Gastrocnemius medialis (tissue), 4 donors: ENCODE measurements around the gene ZFHX2. TPM values are rescaled to one million over a fixed set of nuclear protein-coding genes. Genes with fewer than 3 reads are reported as not detected.

Experiments
- ATAC-seq, 2 donors: fragments of 150-250 bp; one replicate each; pipeline ENCODE4 v1.9.1; 2016
- DNase-seq, 2 donors: peaks; one replicate each; pipeline ENCODE4 v3.0.0-alpha.2; 2019
- H3K27ac ChIP-seq, 4 donors: fragments of 200-600 bp; sonication (generic); 1 replicate in 1 of 4; 2 replicates in 3 of 4; pipeline ENCODE4 v1.5.1; 2016 to 2018; ENCODE audit warnings: mild to moderate bottlenecking in 2 of 4, moderate library complexity in 1 of 4
- H3K27me3 ChIP-seq, 3 donors: fragments of 200-600 bp; sonication (generic) in 2 of 3; 1 replicate in 1 of 3; 2 replicates in 2 of 3; pipeline versions ENCODE4 v1.5.1 to v1.6.0; 2016 to 2019; ENCODE audit warnings: mild to moderate bottlenecking in 1 of 3, moderate library complexity in 1 of 3
- H3K36me3 ChIP-seq, 2 donors: fragments of 200-600 bp; sonication (generic) in 1 of 2; one replicate each; pipeline ENCODE4 v1.5.1; 2017 to 2018
- H3K4me1 ChIP-seq, 2 donors: fragments of 200-600 bp; sonication (generic) in 1 of 2; one replicate each; pipeline ENCODE4 v1.5.1; 2016 to 2017; ENCODE audit warnings: mild to moderate bottlenecking in 2 of 2
- H3K4me3 ChIP-seq, 4 donors: fragments of 200-600 bp; sonication (generic) in 3 of 4; 1 replicate in 1 of 4; 2 replicates in 3 of 4; pipeline ENCODE4 v1.5.1; 2016 to 2019; ENCODE audit warnings: mild to moderate bottlenecking in 2 of 4
- H3K9me3 ChIP-seq, 3 donors: fragments of 200-600 bp; sonication (generic) in 2 of 3; 1 replicate in 1 of 3; 2 replicates in 2 of 3; pipeline ENCODE4 v1.5.1; 2016 to 2019
- POLR2A ChIP-seq, 2 donors: fragments of 450-650 bp; IDR thresholded peaks; one replicate each; pipeline ENCODE4 v1.6.1; 2017; ENCODE audit warnings: antibody characterized with exemption in 2 of 2, mild to moderate bottlenecking in 2 of 2, moderate library complexity in 2 of 2
- in situ Hi-C, 4 donors: fragments of 200-750 bp; cut with MboI; loops; one replicate each; pipeline versions ENCODE4 v1.15.0 to v1.8.0; 2017; ENCODE audit warnings: low sequenced_read_pairs in 4 of 4
- intact Hi-C: fragments of 100-400 bp; cut with DNase I; formaldehyde crosslinking; loops from one replicate; pipeline ENCODE4 v1.15.1; 2023; ENCODE audit warnings: low total_unique reads
- total RNA-seq, 4 donors: library from RNA; depleted of rRNA; stranded (reverse); fragments of >200 nt; gene quantifications; one replicate each; pipeline versions ENCODE4 v1.1.0 to v1.2.3, GENCODE V29; 2016
- TF ChIP-seq, protein P1 (sequence below), 5 experiments: fragments of 450-650 bp in 3 of 5; fragments of 200-600 bp in 2 of 5; sonication (generic) in 2 of 5; IDR thresholded peaks in 4 of 5; conservative IDR thresholded peaks in 1 of 5; 1 replicate in 4 of 5; 2 replicates in 1 of 5; pipeline ENCODE4 v1.5.1; 2016 to 2019; ENCODE audit warnings: antibody characterized with exemption in 5 of 5, mild to moderate bottlenecking in 3 of 5, moderate library complexity in 3 of 5

Gene ZFHX2
- total RNA-seq, 4 donors from 2014 or later: 0.23 to 0.44 (median 0.41) TPM; not detected in 1

DNA sequence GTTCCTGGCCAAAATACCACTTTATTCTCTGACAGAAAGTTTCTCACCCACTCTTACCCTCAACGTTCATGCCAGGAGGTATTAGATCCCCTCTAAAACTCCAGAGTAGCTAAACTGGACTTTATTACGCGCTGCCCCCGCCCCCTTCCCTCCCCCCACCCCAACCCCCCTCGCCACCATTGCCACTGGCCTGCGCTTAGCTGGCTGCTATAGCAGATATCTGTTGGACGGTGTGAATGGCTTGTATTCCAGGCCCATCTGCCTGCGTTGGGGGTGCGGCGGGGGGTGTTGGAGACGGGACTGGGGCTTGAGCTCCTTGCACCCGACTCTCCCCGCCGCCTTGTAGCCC, 3.9 kb upstream of the ZFHX2 start:
- peak overlapping the region; percentile 86 to 98 (median 94) for H3K4me3 ChIP-seq
- no peaks in the 10 kb centered on the region for H3K9me3 ChIP-seq
- no peak for ATAC-seq
- H3K4me1 ChIP-seq: peaks cover 22 to 29% of the 10 kb centered on the region in 2 donors
- H3K36me3 ChIP-seq: no peaks in the 10 kb centered on the region
- intact Hi-C loops (loop anchor here (5.0 to 10.0 kb wide), 3 partner anchors 233 to 879 kb away; partner anchors contain the start of genes PABPN1 and PRMT5), in situ Hi-C loops (loop anchor here in 3 of 4 donors (5.0 to 25.0 kb wide), 5 partner anchors 73 to 968 kb away; partner anchors contain the start of genes ABHD4 (in 1 of the 3), DAD1 (in 1 of the 3) and PABPN1 (in 1 of the 3))
- TF ChIP-seq, protein P1, sequence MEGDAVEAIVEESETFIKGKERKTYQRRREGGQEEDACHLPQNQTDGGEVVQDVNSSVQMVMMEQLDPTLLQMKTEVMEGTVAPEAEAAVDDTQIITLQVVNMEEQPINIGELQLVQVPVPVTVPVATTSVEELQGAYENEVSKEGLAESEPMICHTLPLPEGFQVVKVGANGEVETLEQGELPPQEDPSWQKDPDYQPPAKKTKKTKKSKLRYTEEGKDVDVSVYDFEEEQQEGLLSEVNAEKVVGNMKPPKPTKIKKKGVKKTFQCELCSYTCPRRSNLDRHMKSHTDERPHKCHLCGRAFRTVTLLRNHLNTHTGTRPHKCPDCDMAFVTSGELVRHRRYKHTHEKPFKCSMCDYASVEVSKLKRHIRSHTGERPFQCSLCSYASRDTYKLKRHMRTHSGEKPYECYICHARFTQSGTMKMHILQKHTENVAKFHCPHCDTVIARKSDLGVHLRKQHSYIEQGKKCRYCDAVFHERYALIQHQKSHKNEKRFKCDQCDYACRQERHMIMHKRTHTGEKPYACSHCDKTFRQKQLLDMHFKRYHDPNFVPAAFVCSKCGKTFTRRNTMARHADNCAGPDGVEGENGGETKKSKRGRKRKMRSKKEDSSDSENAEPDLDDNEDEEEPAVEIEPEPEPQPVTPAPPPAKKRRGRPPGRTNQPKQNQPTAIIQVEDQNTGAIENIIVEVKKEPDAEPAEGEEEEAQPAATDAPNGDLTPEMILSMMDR (IDR thresholded peaks at IDR 0.05 in 4 of 5, conservative IDR thresholded peaks at IDR 0.05 in 1 of 5): no peak
- no peak for DNase-seq
- H3K27ac ChIP-seq: peak overlapping the region; percentile 94 to 100 (median 96)
- H3K27me3 ChIP-seq: no peaks in the 10 kb centered on the region

DNA sequence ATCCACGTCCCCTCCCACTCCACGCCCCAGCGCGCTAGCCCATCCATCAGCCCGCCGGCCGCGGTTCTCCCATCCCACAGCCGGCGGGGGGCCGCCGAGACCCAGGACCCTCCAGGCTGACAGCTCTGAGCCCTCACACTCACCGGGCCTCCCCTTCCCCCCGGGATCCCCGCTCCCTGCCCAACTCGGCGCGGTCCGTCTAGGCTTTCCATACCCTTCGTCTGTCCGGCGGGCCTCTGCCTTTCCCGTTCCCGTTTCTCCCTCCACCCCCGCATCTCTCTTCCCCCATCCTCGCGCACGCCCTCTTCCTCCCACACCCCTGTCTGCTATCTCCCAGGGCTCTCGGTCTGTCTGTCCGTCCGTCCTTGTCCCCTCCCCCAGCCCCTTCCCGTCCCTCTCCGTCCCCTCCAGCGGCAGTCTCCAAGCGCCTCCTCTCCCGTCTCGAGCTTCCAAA, 726 bp downstream of the ZFHX2 start:
- DNase-seq (no peak), ATAC-seq (peak; percentile 3 to 16)
- Histone ChIP-seq H3K27ac (peak overlapping the region; percentile 52 to 72 (median 62)), H3K4me1 (peaks cover 4 to 19% of the 10 kb centered on the region in 2 donors), H3K36me3 (no peaks in the 10 kb centered on the region), H3K4me3 (peak overlapping the region; percentile 57 to 72 (median 65)), H3K9me3 (no peaks in the 10 kb centered on the region), H3K27me3 (no peaks in the 10 kb centered on the region)
- intact Hi-C loops: loop anchor here (10.0 kb wide), 2 partner anchors 626 to 884 kb away; partner anchors contain the start of gene PRMT5
- in situ Hi-C loops: loop anchor here in 2 of 4 donors (10.0 to 25.0 kb wide), 3 partner anchors 214 to 964 kb away; partner anchors contain the start of genes ABHD4 (in 1 of the 2), DAD1 (in 1 of the 2) and PABPN1 (in 1 of the 2)
- TF ChIP-seq POLR2A (IDR thresholded peaks at IDR 0.05): no peak
- TF ChIP-seq, protein P1 (IDR thresholded peaks at IDR 0.05 in 4 of 5, conservative IDR thresholded peaks at IDR 0.05 in 1 of 5): no peak

DNA sequence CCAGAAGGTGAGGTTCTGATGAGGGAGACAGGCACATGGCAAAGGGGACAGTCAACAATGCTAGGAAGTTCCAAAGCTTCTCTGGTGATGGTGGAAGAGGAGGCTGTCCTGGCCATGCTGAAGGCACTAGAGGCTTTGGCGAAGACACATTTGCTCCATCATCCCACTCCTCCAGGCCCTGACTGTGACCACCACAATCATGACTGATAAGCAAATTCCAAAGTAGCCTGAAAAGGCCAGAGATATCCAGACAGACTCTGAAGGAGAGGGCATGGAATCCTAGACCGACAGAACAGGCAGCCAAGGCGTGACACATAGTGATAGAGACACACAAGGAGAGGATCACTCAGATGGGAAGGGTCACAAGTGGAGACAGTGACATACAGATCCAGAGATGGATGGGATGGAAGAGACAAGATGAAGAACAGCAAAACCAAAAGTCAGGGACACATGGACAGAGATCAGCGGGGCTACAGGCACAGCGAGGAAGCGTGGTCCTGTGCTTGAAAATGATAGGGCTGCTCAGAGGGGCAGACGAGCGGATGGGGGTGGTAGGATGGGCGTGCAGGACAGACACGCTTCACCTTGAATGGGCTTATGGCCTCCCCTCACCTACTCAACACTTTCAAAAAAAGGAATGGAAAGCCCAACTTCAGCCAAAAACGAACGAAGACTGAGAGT, 1.3 kb downstream of the ZFHX2 start:
- no peak overlapping the region for H3K27ac ChIP-seq

DNA sequence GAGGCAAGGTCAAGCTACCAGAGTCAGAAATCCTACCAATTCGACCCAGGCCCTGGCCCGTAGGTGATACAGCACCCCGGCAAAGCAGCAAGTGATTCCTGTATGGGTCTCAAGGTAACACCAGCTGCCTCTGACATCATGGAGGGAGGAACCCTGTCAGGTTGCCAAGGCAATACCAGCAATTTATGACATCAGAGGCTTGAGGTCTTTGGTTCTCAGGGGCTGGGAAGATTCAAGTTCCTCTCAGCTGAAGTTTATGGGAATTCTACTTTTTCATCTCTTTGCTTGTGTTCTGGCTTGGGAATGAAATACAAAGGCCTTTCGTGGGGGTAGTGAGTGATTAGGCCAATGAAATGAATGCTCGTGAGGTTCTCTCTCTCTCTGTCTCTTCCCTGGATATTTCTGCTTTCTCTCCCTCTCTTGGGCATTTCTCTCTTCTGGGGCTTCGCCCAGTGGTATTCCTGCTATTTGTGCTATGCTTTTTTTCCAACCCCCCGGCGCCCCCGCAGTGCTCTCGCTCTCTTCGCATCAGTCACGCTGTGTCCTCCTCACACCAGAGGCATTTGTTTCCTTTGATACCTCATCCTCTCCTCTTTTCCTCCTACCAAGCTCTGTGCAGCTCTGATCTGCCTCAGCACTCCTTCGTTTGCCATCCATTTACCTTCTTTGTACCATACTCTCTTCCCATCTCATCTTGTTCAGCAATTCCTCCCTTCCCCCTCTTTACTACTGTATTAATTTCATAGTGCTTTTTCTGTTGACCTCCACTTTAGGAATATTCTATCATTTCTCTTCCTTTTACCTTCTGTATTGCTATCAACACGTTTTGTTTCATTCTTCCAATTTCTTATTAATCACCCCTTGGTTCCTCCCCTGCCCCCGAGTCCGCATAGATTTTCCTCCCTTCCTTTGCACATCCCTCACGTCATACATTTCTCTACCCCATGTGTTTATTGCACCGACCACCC, 2.9 kb downstream of the ZFHX2 start:
- H3K4me3 ChIP-seq: no peak overlapping the region
- peaks cover 4 to 11% of the 10 kb centered on the region in 2 donors for H3K4me1 ChIP-seq
- DNase-seq (no peak), ATAC-seq (no peak)
- no peak for TF ChIP-seq POLR2A (IDR thresholded peaks at IDR 0.05)
- TF ChIP-seq, protein P1 (IDR thresholded peaks at IDR 0.05 in 4 of 5, conservative IDR thresholded peaks at IDR 0.05 in 1 of 5): no peak
- intact Hi-C loops: no loop called here
- H3K9me3 ChIP-seq: no peaks in the 10 kb centered on the region
- H3K27ac ChIP-seq: no peak overlapping the region
- no peaks in the 10 kb centered on the region for H3K36me3 ChIP-seq
- H3K27me3 ChIP-seq: no peaks in the 10 kb centered on the region
- in situ Hi-C loops: loop anchor here in 1 of 4 donors (10.0 kb wide), 1 partner anchor 54 kb away; no protein-coding TSS in a partner anchor

More for the DNA sequence above, 1.3 kb downstream of the ZFHX2 start:
- Histone ChIP-seq H3K36me3 (no peaks in the 10 kb centered on the region), H3K27me3 (no peaks in the 10 kb centered on the region), H3K9me3 (no peaks in the 10 kb centered on the region), H3K4me1 (peaks cover 4 to 15% of the 10 kb centered on the region in 2 donors), H3K4me3 (peak overlapping the region; percentile 57 to 72 (median 65))
- TF ChIP-seq, protein P1 (IDR thresholded peaks at IDR 0.05 in 4 of 5, conservative IDR thresholded peaks at IDR 0.05 in 1 of 5): no peak
- no peak for TF ChIP-seq POLR2A (IDR thresholded peaks at IDR 0.05)
- DNase-seq: no peak
- no peak for ATAC-seq
- intact Hi-C loops: loop anchor here (10.0 kb wide), 2 partner anchors 625 to 885 kb away; partner anchors contain the start of gene PRMT5
- in situ Hi-C loops: loop anchor here in 2 of 4 donors (10.0 to 25.0 kb wide), 3 partner anchors 213 to 963 kb away; partner anchors contain the start of genes ABHD4 (in 1 of the 2), DAD1 (in 1 of the 2) and PABPN1 (in 1 of the 2)
